Caco-2 (cell line): Measurements from ENCODE around the gene CDK11A. TPM values are rescaled to one million over a fixed set of nuclear protein-coding genes. Genes with fewer than 3 reads are reported as not detected.

ENCODE experiments used
- BruUV-seq: library from RNA; stranded (reverse); fragments of 400-500 nt; replicated peaks from 2 replicates; lab custom pipeline; 2021; lab: Mats Ljungman, UMichigan
- CTCF ChIA-PET: fragments of 300-600 bp; sonication (Branson Sonifier 250); formaldehyde crosslinking; loops from one replicate; lab custom pipeline; 2022; ENCODE audit warnings: antibody characterized with exemption; lab: Charles Lee
- POLR2A ChIA-PET: fragments of 300-600 bp; sonication (Branson Sonifier 250); formaldehyde crosslinking; loops from one replicate; lab custom pipeline; 2022; ENCODE audit warnings: antibody characterized with exemption; lab: Charles Lee
- DNase-seq, 2 experiments: peaks; one replicate each; pipeline versions ENCODE4 v3.0.0 to v3.0.0-alpha.2; 2020 to 2022
- H3K27me3 ChIP-seq: replicated peaks from 2 replicates; pipeline ENCODE4 v1.6.0; 2011; ENCODE audit warnings: low read length; ENCODE audit not compliant: control insufficient read depth, insufficient read depth
- H3K36me3 ChIP-seq: 2 replicates; pipeline ENCODE4 v1.5.1; 2011; ENCODE audit warnings: low read length; ENCODE audit not compliant: control insufficient read depth, insufficient read depth
- H3K4me1 ChIP-seq: fragments of 250-450 bp; sonication (Bioruptor Pico); 2 replicates; pipeline ENCODE4 v1.5.1; 2020; ENCODE audit warnings: mild to moderate bottlenecking
- H3K4me3 ChIP-seq: 2 replicates; pipeline ENCODE4 v1.5.1; 2011; ENCODE audit warnings: low read depth, mild to moderate bottlenecking, control low read depth, low read length
- H3K9me3 ChIP-seq: fragments of 250-450 bp; sonication (Bioruptor Pico); 2 replicates; pipeline ENCODE4 v1.5.1; 2020; ENCODE audit warnings: mild to moderate bottlenecking, moderate library complexity
- H3K27ac Mint-ChIP-seq: one replicate; pipeline ENCODE4 v1.8.0; 2022; ENCODE audit warnings: mixed read lengths; ENCODE audit not compliant: unreplicated experiment
- H3K27me3 Mint-ChIP-seq: one replicate; pipeline ENCODE4 v1.8.0; 2022; ENCODE audit warnings: mixed read lengths; ENCODE audit not compliant: insufficient read depth, unreplicated experiment
- H3K36me3 Mint-ChIP-seq: one replicate; pipeline ENCODE4 v1.8.0; 2022; ENCODE audit warnings: mild to moderate bottlenecking, mixed read lengths; ENCODE audit not compliant: insufficient read depth, unreplicated experiment
- H3K4me1 Mint-ChIP-seq: one replicate; pipeline ENCODE4 v1.8.0; 2022; ENCODE audit warnings: low read depth, mixed read lengths; ENCODE audit not compliant: unreplicated experiment
- H3K4me3 Mint-ChIP-seq: one replicate; pipeline ENCODE4 v1.8.0; 2022; ENCODE audit warnings: mild to moderate bottlenecking, moderate library complexity, mixed read lengths; ENCODE audit not compliant: unreplicated experiment
- H3K9me3 Mint-ChIP-seq: one replicate; pipeline ENCODE4 v1.8.0; 2022; ENCODE audit warnings: mixed read lengths; ENCODE audit not compliant: unreplicated experiment
- CTCF ChIP-seq, 2 experiments: fragments of 200-600 bp in 1 of 2; IDR thresholded peaks; 1 replicate in 1 of 2; 2 replicates in 1 of 2; pipeline versions ENCODE4 v1.5.1 to v1.8.0; 2011 to 2022; ENCODE audit warnings: antibody characterized with exemption in 1 of 2, control low read depth in 1 of 2, inconsistent platforms in 1 of 2, low read depth in 1 of 2, low read length in 1 of 2, mild to moderate bottlenecking in 1 of 2, moderate library complexity in 1 of 2; ENCODE audit not compliant: insufficient read depth in 1 of 2, severe bottlenecking in 1 of 2, unreplicated experiment in 1 of 2
- intact Hi-C: fragments of 100-400 bp; cut with micrococcal nuclease; formaldehyde crosslinking; loops from one replicate; pipeline ENCODE4 v1.10.0; 2022; ENCODE audit not compliant: unreplicated experiment
- total RNA-seq: library from RNA; stranded (reverse); gene quantifications from 2 replicates; pipeline ENCODE4 v1.2.3, GENCODE V29; 2022

The CDK11A gene
- total RNA-seq, 1 experiment from 2014 or later, result 53.7 TPM

DNA sequence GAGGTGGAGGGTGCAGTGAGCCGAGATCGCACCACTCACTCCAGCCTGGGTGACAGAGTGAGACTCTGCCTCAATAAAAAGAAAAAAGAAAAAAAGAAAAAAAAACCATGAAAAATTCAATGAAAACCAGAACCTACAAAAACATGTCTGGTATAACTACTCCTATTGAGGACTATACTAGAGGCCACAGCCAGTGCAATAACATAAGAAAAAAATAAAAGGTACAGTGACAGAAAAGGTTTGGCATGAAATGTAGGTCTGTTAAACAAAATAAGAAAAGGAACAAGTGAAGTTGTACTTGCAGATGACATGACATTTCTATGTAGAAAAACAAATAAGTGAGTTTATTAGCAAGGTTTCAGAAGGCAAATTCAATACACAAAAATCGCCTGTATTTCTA is 45.9 kb upstream of the CDK11A start:
- Histone ChIP-seq H3K4me3 (no peak overlapping the region), H3K27me3 (no peaks in the 10 kb centered on the region), H3K9me3 (peaks cover 7% of the 10 kb centered on the region; the same call in 1 of the 2 replicates), H3K36me3 (no peaks in the 10 kb centered on the region; the same call in 1 of the 2 replicates), H3K4me1 (no peaks in the 10 kb centered on the region)
- no peak for TF ChIP-seq CTCF (IDR thresholded peaks at IDR 0.05; ENCODE audit: insufficient read depth in 1 of 2, low read depth in 1 of 2, low read length in 1 of 2, severe bottlenecking in 1 of 2, unreplicated experiment in 1 of 2)
- Mint-ChIP-seq H3K4me3 (no peak overlapping the region), H3K36me3 (peaks cover 59% of the 10 kb centered on the region), H3K27me3 (no peaks in the 10 kb centered on the region), H3K27ac (no peak overlapping the region), H3K9me3 (no peaks in the 10 kb centered on the region), H3K4me1 (peaks cover 1% of the 10 kb centered on the region)
- DNase-seq, result no peak
- POLR2A ChIA-PET, result no interaction called here
- no TSS peak for BruUV-seq
- CTCF ChIA-PET, result no interaction called here
- intact Hi-C loops, result no loop called here

DNA sequence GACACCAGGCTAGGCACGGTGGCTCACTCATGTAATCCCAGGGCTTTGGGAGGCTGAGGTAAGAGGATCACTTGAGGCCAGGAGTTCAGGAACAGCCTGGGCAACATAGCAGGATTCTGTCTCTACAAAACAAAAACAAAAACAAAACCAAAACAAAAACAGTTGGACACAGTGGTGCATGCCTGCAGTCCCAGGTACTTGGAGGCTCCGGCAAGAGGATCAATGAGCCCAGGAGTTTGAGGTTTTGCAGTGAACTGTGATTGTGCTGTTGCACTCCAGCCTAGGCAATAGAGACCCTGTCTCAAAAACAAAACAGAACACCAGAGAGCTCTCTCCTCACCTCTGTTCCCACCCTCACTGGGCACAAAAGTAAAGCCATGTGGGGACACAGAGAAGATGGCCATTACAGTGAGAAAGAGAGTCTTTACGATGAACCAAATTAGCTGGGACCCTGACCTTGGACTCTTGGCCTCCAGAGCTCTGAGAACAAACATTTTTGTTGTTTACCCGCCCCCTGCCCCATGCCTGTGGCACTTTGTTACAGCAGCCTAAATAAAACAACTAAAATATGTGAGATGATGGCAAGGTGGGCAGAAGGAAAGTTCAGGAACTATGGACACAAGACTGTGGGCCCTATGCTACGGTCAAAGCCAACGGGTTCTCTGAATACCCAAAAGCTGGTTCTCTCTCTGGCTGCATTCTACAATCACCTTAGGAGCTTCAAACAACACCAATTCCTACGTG is 44.3 kb upstream of the CDK11A start:
- BruUV-seq, result no TSS peak
- no peak overlapping the region for H3K4me3 ChIP-seq
- no peaks in the 10 kb centered on the region for H3K9me3 Mint-ChIP-seq
- CTCF ChIA-PET, result no interaction called here
- peaks cover 2% of the 10 kb centered on the region for H3K36me3 ChIP-seq
- intact Hi-C loops, result no loop called here
- no peak overlapping the region for H3K4me3 Mint-ChIP-seq
- no peak for TF ChIP-seq CTCF (IDR thresholded peaks at IDR 0.05; ENCODE audit: insufficient read depth in 1 of 2, low read depth in 1 of 2, low read length in 1 of 2, severe bottlenecking in 1 of 2, unreplicated experiment in 1 of 2)
- H3K9me3 ChIP-seq, result peaks cover 7% of the 10 kb centered on the region; the same call in 1 of the 2 replicates
- H3K4me1 Mint-ChIP-seq, result no peaks in the 10 kb centered on the region
- POLR2A ChIA-PET, result interaction anchor here (0.6 kb wide), 1 partner anchor 140 kb away, joined by 4 read pairs; no protein-coding TSS in a partner anchor
- peaks cover 72% of the 10 kb centered on the region for H3K36me3 Mint-ChIP-seq
- DNase-seq, result no peak
- H3K27me3 ChIP-seq, result no peaks in the 10 kb centered on the region
- H3K4me1 ChIP-seq, result no peaks in the 10 kb centered on the region
- H3K27ac Mint-ChIP-seq, result no peak overlapping the region
- H3K27me3 Mint-ChIP-seq, result no peaks in the 10 kb centered on the region

GRCh38 chr1:1764876-1765470 is 40.8 kb upstream of the CDK11A start:
- no peak overlapping the region for H3K4me3 Mint-ChIP-seq
- POLR2A ChIA-PET, result no interaction called here

More at GRCh38 chr1:1764876-1765470, 40.8 kb upstream of the CDK11A start:
- H3K4me1 Mint-ChIP-seq, result no peaks in the 10 kb centered on the region
- Histone ChIP-seq H3K27me3 (no peaks in the 10 kb centered on the region), H3K4me1 (no peaks in the 10 kb centered on the region), H3K36me3 (peaks cover 2% of the 10 kb centered on the region; the same call in 1 of the 2 replicates), H3K4me3 (no peak overlapping the region), H3K9me3 (no peaks in the 10 kb centered on the region)
- H3K27me3 Mint-ChIP-seq, result no peaks in the 10 kb centered on the region
- intact Hi-C loops, result no loop called here
- H3K27ac Mint-ChIP-seq, result no peak overlapping the region
- CTCF ChIA-PET, result no interaction called here
- peaks cover 66% of the 10 kb centered on the region for H3K36me3 Mint-ChIP-seq
- TF ChIP-seq CTCF (IDR thresholded peaks at IDR 0.05; ENCODE audit: insufficient read depth in 1 of 2, low read depth in 1 of 2, low read length in 1 of 2, severe bottlenecking in 1 of 2, unreplicated experiment in 1 of 2), result no peak
- no peak for DNase-seq
- H3K9me3 Mint-ChIP-seq, result no peaks in the 10 kb centered on the region
- no TSS peak for BruUV-seq
